Stimulated activated CD8-positive, alpha-beta memory T cell treated with anti-CD3 and anti-CD28 coated beads, Interleukin-15, amount 100 ng/mL, for 24 hours (primary cell): Measurements from ENCODE around the gene FUOM.

Experiments
- DNase-seq: peaks from one replicate; pipeline ENCODE4 v3.0.0-alpha.2; 2020; ENCODE audit warnings: low read depth

FUOM gene

GRCh38 chr10:133310399-133310755, 47.4 kb downstream of the FUOM start:
- DNase-seq: no peak

- no peak for DNase-seq
Measured at GRCh38 chr10:133309720-133310398, 48.0 kb downstream of the FUOM start.

GRCh38 chr10:133309100-133309719, 48.6 kb downstream of the FUOM start:
- peak; percentile 95 for DNase-seq

- DNase-seq: peak; percentile 84
Measured at GRCh38 chr10:133308421-133309099, 49.3 kb downstream of the FUOM start, which contains the start of the genes TUBGCP2 and ZNF511. Gene TUBGCP2, minus strand, starts transcription at chr10:133308872. Its CDS starts 5,931 bp downstream, at chr10:133302941. Gene ZNF511, plus strand, starts transcription at chr10:133308914. Its CDS starts 30 bp downstream, at chr10:133308944.

GRCh38 chr10:133307776-133308420, 49.9 kb downstream of the FUOM start:
- DNase-seq: peak; percentile 45

GRCh38 chr10:133306941-133307379, 50.9 kb downstream of the FUOM start:
- no peak for DNase-seq

- DNase-seq: no peak
Measured at GRCh38 chr10:133306097-133306476, 51.7 kb downstream of the FUOM start.
